Upper lobe of left lung (tissue), 6 donors: ENCODE measurements around the gene RETSAT. TPM values are rescaled to one million over a fixed set of nuclear protein-coding genes. Genes with fewer than 3 reads are reported as not detected.
"Not testable (repeated sequence)": the region's sequence is repeated elsewhere in the genome, so short reads cannot be mapped to it uniquely, and the experiment has no call there.

Source experiments
- ATAC-seq, 2 donors: fragments of 200-7000 bp; cut with Tn5 transposase; one replicate each; pipeline ENCODE4 v1.9.1; 2022; ENCODE audit warnings: mild to moderate bottlenecking in 2 of 2, moderate library complexity in 2 of 2; ENCODE audit not compliant: low FRiP score in 2 of 2
- DNase-seq, 2 donors: peaks; one replicate each; pipeline ENCODE4 v3.0.0-alpha.2; 2019 to 2020
- H3K27ac ChIP-seq, 4 donors: fragments of 200-600 bp; sonication (generic); one replicate each; pipeline ENCODE4 v1.5.1; 2016 to 2019
- H3K27me3 ChIP-seq, 4 donors: fragments of 200-600 bp; sonication (generic); one replicate each; pipeline ENCODE4 v1.5.1; 2017 to 2019
- H3K36me3 ChIP-seq, 4 donors: fragments of 200-600 bp; sonication (generic); one replicate each; pipeline ENCODE4 v1.5.1; 2016 to 2019
- H3K4me1 ChIP-seq, 4 donors: fragments of 200-600 bp; sonication (generic); one replicate each; pipeline ENCODE4 v1.5.1; 2018 to 2019
- H3K4me3 ChIP-seq, 4 donors: fragments of 200-600 bp; sonication (generic); one replicate each; pipeline ENCODE4 v1.5.1; 2017 to 2019; ENCODE audit warnings: mild to moderate bottlenecking in 2 of 4, moderate library complexity in 1 of 4
- H3K9me3 ChIP-seq, 4 donors: fragments of 200-600 bp; sonication (generic); one replicate each; pipeline ENCODE4 v1.5.1; 2018 to 2019
- CTCF ChIP-seq, 6 experiments: fragments of 450-650 bp in 4 of 6; fragments of 200-600 bp in 2 of 6; sonication (generic) in 2 of 6; IDR thresholded peaks; one replicate each; pipeline ENCODE4 v1.5.1; 2016 to 2019; ENCODE audit warnings: antibody characterized with exemption in 6 of 6
- EP300 ChIP-seq, 4 donors: sonication (generic); formaldehyde crosslinking; IDR thresholded peaks; one replicate each; pipeline ENCODE4 v1.5.1; 2017; ENCODE audit warnings: antibody characterized with exemption in 4 of 4, control low read depth in 2 of 4
- POLR2A ChIP-seq, 4 donors: fragments of 450-650 bp; IDR thresholded peaks; one replicate each; pipeline ENCODE4 v1.5.1; 2016 to 2017; ENCODE audit warnings: antibody characterized with exemption in 4 of 4, mild to moderate bottlenecking in 2 of 4
- POLR2AphosphoS5 ChIP-seq, 2 donors: sonication (generic); formaldehyde crosslinking; IDR thresholded peaks; one replicate each; pipeline ENCODE4 v1.5.1; 2017; ENCODE audit warnings: antibody characterized with exemption in 2 of 2
- WGBS, 2 donors: methylation state at CpG; one replicate each; pipeline ENCODE4 v1.1.5; 2017 to 2018; 5-methylcytosine and 5-hydroxymethylcytosine counted together
- total RNA-seq, 6 donors: library from RNA; depleted of rRNA in 4 of 6; stranded (reverse); fragments of >200 nt in 4 of 6; gene quantifications; one replicate each; pipeline versions ENCODE4 v1.1.0 to v1.2.1, GENCODE V29; 2016 to 2021
- donor health status: DM: no; HTN: no; CAD: no; lungs with moderate emphysema.
- donor health status: DM: no; HTN: yes; CAD: no; lungs with severe emphysema.

Gene RETSAT
- total RNA-seq, 6 donors from 2014 or later: 36.7 to 81.5 (median 57.9) TPM

- Histone ChIP-seq H3K9me3 (no peaks in the 10 kb centered on the region), H3K36me3 (peaks cover 24 to 83% (median 56%) of the 10 kb centered on the region in 4 donors), H3K27ac (no peak overlapping the region), H3K27me3 (no peaks in the 10 kb centered on the region), H3K4me1 (peaks cover 0 to 2% (median 1%) of the 10 kb centered on the region in 4 donors), H3K4me3 (no peak overlapping the region)
- TF ChIP-seq EP300 (IDR thresholded peaks at IDR 0.05): no peak
- TF ChIP-seq POLR2AphosphoS5 (IDR thresholded peaks at IDR 0.05): no peak
- TF ChIP-seq CTCF (IDR thresholded peaks at IDR 0.05): no peak
- no peak for TF ChIP-seq POLR2A (IDR thresholded peaks at IDR 0.05)
- no peak for ATAC-seq
- DNase-seq: no peak
- 78 to 83% methylated on average over 3 of the region's 3 CpGs for WGBS, 2 donors
Observed at GRCh38 chr2:85347599-85347998, 6.7 kb downstream of the RETSAT start.

DNA sequence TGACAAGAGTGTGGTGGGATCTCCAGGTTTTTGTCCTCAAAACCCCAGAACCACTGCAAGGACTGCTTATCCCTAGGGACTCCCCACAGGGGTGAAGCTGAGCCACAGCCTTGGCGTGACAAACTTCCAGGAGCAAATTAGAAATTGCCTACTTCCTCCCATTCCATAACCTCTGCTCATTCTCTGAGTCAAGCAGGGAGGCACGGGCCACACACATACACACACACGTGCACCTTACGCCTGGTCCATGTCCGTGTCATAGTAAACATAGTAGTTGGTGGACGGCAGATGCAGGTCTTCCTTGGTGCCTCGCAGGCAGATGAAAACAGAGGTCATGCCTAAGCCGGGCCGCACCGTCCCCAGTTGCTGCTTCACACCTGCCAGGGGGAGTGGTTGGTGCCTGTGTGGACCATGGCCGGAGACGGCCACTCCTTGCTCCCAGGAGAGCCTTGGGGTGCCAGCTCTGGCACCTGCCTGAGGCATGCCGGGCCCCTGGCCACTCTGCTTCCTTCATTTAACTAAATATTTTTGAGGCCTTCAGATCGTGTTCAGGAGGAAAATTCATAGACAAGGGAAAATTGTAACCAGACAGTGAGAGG is 9.9 kb downstream of the RETSAT start:
- Histone ChIP-seq H3K27ac (no peak overlapping the region), H3K4me1 (peaks cover 0 to 8% (median 0%) of the 10 kb centered on the region in 4 donors), H3K9me3 (no peaks in the 10 kb centered on the region), H3K36me3 (peaks cover 14 to 65% (median 36%) of the 10 kb centered on the region in 4 donors), H3K27me3 (no peaks in the 10 kb centered on the region), H3K4me3 (no peak overlapping the region)
- TF ChIP-seq POLR2AphosphoS5 (IDR thresholded peaks at IDR 0.05): no peak
- no peak for TF ChIP-seq EP300 (IDR thresholded peaks at IDR 0.05)
- TF ChIP-seq POLR2A (IDR thresholded peaks at IDR 0.05): no peak
- TF ChIP-seq CTCF (IDR thresholded peaks at IDR 0.05): no peak
- WGBS, 2 donors: 87 to 95% methylated on average over 14 of the region's 14 CpGs
- DNase-seq (peak in 1 of 2 donors; percentile 54), ATAC-seq (no peak)

DNA sequence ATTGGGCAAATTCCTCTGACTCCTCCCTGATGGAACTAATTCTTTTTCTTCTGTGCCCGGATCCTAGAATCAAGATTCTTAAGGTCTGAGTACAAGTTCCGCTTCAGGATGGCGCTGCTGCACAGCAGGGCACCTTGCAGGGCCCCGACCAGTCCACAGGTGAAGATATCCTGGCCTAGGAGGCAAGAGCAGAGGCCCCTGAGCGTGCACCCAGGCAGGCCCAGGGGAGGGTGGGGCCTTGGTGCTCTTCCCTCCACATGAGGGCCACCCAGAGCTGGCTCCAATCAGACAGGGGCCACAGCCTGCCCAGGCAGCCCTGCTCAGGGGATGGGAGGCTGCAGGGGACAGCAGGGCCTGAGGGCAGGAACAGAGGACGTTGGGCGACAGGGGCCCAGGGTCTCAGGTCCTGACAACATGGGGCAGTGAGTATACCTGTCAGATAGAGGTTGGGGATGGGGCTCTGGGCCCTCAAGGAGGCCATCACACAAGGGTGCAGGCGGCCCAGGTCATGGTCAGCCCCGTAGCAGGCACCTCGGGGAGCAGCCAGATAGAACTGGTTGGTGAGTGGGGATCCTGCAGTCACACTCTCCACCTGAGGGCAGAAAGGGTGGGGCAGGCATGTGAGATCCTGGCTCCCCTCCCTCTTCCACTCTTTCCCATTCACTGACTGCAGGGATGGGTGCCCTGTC is 11.0 kb downstream of the RETSAT start:
- ATAC-seq: peak in 1 of 2 donors; percentile 27
- not testable (repeated sequence) for H3K4me1 ChIP-seq, H3K4me3 ChIP-seq, H3K9me3 ChIP-seq, H3K27me3 ChIP-seq, H3K27ac ChIP-seq, DNase-seq
- peaks cover 8 to 56% (median 33%) of the 10 kb centered on the region in 4 donors for H3K36me3 ChIP-seq
- 94 to 97% methylated on average over 6 to 10 of the region's 10 CpGs for WGBS, 2 donors

GRCh38 chr2:85342156-85342555 is 12.2 kb downstream of the RETSAT start:
- Histone ChIP-seq H3K4me1 (peaks cover 0 to 8% (median 0%) of the 10 kb centered on the region in 4 donors), H3K4me3 (no peak overlapping the region), H3K27me3 (no peaks in the 10 kb centered on the region), H3K27ac (no peak overlapping the region), H3K36me3 (peaks cover 5 to 45% (median 31%) of the 10 kb centered on the region in 4 donors), H3K9me3 (no peaks in the 10 kb centered on the region)
- ATAC-seq: no peak
- no peak for DNase-seq
- WGBS, 2 donors: 92 to 94% methylated on average over 2 to 3 of the region's 3 CpGs
- TF ChIP-seq POLR2AphosphoS5 (IDR thresholded peaks at IDR 0.05) (no peak), CTCF (IDR thresholded peaks at IDR 0.05) (no peak), EP300 (IDR thresholded peaks at IDR 0.05) (no peak), POLR2A (IDR thresholded peaks at IDR 0.05) (no peak)

DNA sequence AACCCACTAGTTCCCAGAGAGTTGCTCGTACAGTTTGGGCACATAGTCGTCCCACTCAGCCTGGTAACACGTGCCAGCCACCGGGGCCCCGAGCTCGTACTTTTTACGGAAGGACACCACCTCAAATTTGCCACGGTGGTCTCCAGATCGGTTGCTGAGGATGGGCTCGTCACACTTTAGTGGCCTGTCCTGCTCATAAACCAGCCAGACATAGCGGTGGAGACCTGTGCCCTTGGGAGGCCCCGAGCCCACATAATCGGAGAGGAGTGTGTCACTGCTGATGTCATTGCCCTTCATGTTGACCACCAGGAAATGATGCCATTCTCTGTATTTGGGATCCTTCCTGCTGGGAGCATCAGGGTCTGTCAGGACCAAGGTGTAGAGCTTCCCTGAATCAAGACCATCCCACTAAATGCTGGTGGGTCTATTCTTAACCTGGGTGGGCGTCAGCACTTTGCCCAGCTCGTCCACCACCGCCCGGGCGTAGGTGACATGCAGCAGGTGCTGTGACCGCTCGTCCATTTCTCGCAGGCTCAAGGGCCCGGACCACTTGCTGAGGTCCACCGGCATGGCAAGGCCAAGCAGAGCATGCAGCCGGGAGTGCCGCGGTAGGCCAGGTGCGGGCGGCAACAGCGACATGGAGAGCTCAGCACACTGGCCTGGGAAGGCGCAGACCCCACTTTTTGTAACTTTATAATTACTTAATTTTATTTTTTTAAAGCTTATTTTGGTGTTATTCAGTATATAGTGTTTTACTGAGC is 12.9 kb downstream of the RETSAT start:
- Histone ChIP-seq H3K27ac (no peak overlapping the region), H3K36me3 (peaks cover 5 to 38% (median 28%) of the 10 kb centered on the region in 4 donors), H3K4me1 (peaks cover 0 to 8% (median 0%) of the 10 kb centered on the region in 4 donors), H3K4me3 (no peak overlapping the region), H3K27me3 (no peaks in the 10 kb centered on the region), H3K9me3 (no peaks in the 10 kb centered on the region)
- 94 to 99% methylated on average over 15 to 30 of the region's 30 CpGs for WGBS, 2 donors
- TF ChIP-seq EP300 (IDR thresholded peaks at IDR 0.05) (no peak), POLR2AphosphoS5 (IDR thresholded peaks at IDR 0.05) (no peak), POLR2A (IDR thresholded peaks at IDR 0.05) (no peak), CTCF (IDR thresholded peaks at IDR 0.05) (no peak)
- no peak for ATAC-seq
- DNase-seq: peak in 1 of 2 donors; percentile 76
